Measurements from ENCODE around the gene NYNRIN. TPM values are rescaled to one million over a fixed set of nuclear protein-coding genes. Genes with fewer than 3 reads are reported as not detected.
A peak's percentile ranks its signal among the peaks of the same experiment; 100 is the strongest.

Gene NYNRIN
- total RNA-seq, 1 experiment from 2014 or later, result 0.27 TPM

GRCh38 chr14:24367514-24368211, 31.1 kb upstream of the NYNRIN start, which contains the start of gene NFATC4 (continued):
- TF ChIP-seq REST (IDR thresholded peaks at IDR 0.05; ENCODE audit: low read depth) (no peak), RAD21 (IDR thresholded peaks at IDR 0.05; ENCODE audit: low read depth) (no peak)

GRCh38 chr14:24368212-24368561, 30.6 kb upstream of the NYNRIN start:
- H3K79me2 ChIP-seq (ENCODE audit: insufficient read depth, low read length), result no peaks in the 10 kb centered on the region
- no peak for DNase-seq (ENCODE audit: low read depth, low spot score)
- ATAC-seq, result no peak
- intact Hi-C loops (cut with micrococcal nuclease), result no loop called here
- no peak overlapping the region for H3K9ac ChIP-seq (ENCODE audit: low read length)
- peak overlapping the region; percentile 55 to 64 for H3K4me3 ChIP-seq (replicated peaks in 1 of 2; ENCODE audit: low read depth in 1 of 2, low read length in 2 of 2)
- H3K27me3 ChIP-seq (ENCODE audit: insufficient read depth, low read length), result no peaks in the 10 kb centered on the region
- H3K9me2 ChIP-seq (ENCODE audit: insufficient read depth), result no peaks in the 10 kb centered on the region
- H3K27ac ChIP-seq (ENCODE audit: low read depth, low read length), result peak overlapping the region; percentile 51; the same call in 1 of the 2 replicates
- BruUV-seq (replicated peaks), result no TSS peak
- H4K20me1 ChIP-seq (ENCODE audit: insufficient read depth), result no peaks in the 10 kb centered on the region
- peaks cover 15 to 33% of the 10 kb centered on the region in 2 experiments for H3K4me1 ChIP-seq (ENCODE audit: control insufficient read depth in 1 of 2, insufficient read depth in 2 of 2, low read length in 2 of 2)
- no peaks in the 10 kb centered on the region for H3K9me3 ChIP-seq (ENCODE audit: control insufficient read depth in 1 of 2, insufficient read depth in 1 of 2, low read depth in 1 of 2, low read length in 2 of 2)
- ChIA-PET RAD21 (ENCODE audit: low non-redundant PET in 1 of 2, low total read pairs in 2 of 2, uncharacterized antibody in 2 of 2, unreplicated experiment in 2 of 2) (no interaction called here), CTCF (no interaction called here), POLR2A (no interaction called here)
- no peaks in the 10 kb centered on the region for H3K36me3 ChIP-seq (ENCODE audit: control insufficient read depth in 1 of 2, insufficient read depth in 2 of 2, low read length in 2 of 2)
- peak; percentile 18 for TF ChIP-seq TCF7L2 (IDR thresholded peaks at IDR 0.05; ENCODE audit: borderline replicate concordance, extremely low read depth, insufficient read depth, insufficient read length)
- TF ChIP-seq FOSL1 (IDR thresholded peaks at IDR 0.05; ENCODE audit: low read depth), result no peak
- TF ChIP-seq REST (IDR thresholded peaks at IDR 0.05; ENCODE audit: low read depth), result no peak
- TF ChIP-seq CTCF (IDR thresholded peaks at IDR 0.05 in 2 of 3, conservative IDR thresholded peaks at IDR 0.05 in 1 of 3; ENCODE audit: borderline replicate concordance in 1 of 3, insufficient read depth in 1 of 3, low read depth in 2 of 3, low read length in 2 of 3), result no peak
- no peak for TF ChIP-seq ZFX (IDR thresholded peaks at IDR 0.05)
- TF ChIP-seq EGR1 (IDR thresholded peaks at IDR 0.05; ENCODE audit: low read depth), result no peak
- no peak for TF ChIP-seq POLR2A (IDR thresholded peaks at IDR 0.05; ENCODE audit: borderline replicate concordance, extremely low read depth, insufficient read depth, insufficient read length)
- no peak for TF ChIP-seq CEBPB (IDR thresholded peaks at IDR 0.05; ENCODE audit: low read depth)
- no peak overlapping the region for H2AFZ ChIP-seq (ENCODE audit: low read depth, low read length, poor library complexity, severe bottlenecking)
- peak overlapping the region; percentile 97 for H3K4me2 ChIP-seq (ENCODE audit: low read length)

All from HCT116 (cell line).